HG03064 (cell line): ENCODE data around the gene SEC31B.

Experiments
- ATAC-seq: cut with Tn5 transposase; IDR thresholded peaks from one replicate; pipeline ENCODE4 v1.9.1; 2021; ENCODE audit warnings: low read depth; ENCODE audit not compliant: unreplicated experiment

Gene SEC31B

DNA sequence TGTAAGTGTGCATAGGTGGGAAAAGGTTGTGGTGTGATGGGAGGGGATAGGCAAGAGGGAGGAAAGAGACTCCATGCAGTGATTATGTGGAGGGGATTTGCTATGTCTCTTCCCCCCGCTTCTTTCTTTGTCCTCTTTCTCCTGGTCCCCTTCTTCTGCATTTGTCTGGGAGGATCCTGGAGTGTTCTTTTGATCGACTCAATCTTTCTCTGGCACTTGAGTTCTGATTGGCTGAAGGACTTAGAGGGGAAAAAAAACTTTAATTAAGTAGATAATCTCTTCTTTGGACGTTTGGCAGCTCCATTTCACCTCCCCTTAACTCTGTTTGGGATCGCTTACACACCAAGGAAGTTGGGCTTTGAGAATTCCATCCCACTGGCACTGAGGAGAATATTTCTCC is 57.0 kb downstream of the SEC31B start, which contains the start of gene WNT8B:
WNT8B (plus strand) TSS at position 301 of the 400 bp plus-strand sequence. CDS start 160 bp downstream, outside the sequence.
- ATAC-seq = no peak

DNA sequence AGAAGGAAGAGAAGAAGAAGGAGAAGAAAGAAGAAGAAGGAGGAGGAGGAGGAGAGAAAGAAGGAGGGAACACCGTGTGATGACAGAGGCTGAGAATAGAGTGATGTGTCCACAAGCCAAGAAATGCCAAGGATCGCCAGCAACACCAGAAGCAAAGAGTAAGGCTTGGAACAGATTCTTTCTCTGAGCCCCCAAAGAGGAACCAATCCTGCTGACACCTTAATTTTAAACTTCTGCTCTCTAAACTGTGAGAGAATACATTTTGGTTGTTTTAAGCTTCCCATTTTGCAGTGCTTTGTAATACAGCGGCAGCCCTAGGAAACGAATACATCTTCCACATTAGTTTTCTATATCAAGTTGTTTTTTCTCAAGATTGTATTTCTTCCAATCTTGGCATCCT is 70.7 kb downstream of the SEC31B start:
- no peak for ATAC-seq

- no peak for ATAC-seq
Observed at GRCh38 chr10:100447663-100448062, 72.0 kb downstream of the SEC31B start.

- no peak for ATAC-seq
Observed at GRCh38 chr10:100446130-100446761, 73.4 kb downstream of the SEC31B start.

DNA sequence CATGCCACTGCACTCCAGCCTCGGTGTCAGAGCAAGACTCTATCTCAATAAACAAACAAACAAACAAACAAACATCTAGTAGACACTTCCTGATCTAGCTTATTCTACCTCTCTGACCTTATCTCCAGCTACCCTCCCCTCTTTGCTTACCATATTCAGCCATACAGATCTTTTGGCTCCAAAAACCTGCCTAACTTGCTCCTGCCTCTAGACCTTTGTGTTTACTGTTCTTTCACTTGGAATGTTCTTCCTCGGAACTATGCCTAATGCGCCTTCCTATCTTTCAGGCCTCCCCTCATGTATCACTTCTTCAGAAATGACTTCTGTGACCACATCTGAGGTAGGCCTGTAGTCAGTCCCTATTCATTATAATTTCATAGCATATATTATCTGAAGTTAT is 77.1 kb downstream of the SEC31B start:
- ATAC-seq = no peak

- ATAC-seq = no peak
Observed at GRCh38 chr10:100438674-100439315, 80.9 kb downstream of the SEC31B start.
